BLaER1 (cell line): ENCODE data around the gene ELMOD2.
A peak's percentile ranks its signal among the peaks of the same experiment; 100 is the strongest.

Experiments used
- H3K27ac ChIP-seq: shearing (Covaris generic); formaldehyde crosslinking; 2 replicates; pipeline ENCODE4 v1.8.1; 2022
- H3K27me3 ChIP-seq: shearing (Covaris generic); formaldehyde crosslinking; 2 replicates; pipeline ENCODE4 v1.8.1; 2022
- H3K36me3 ChIP-seq: shearing (Covaris generic); formaldehyde crosslinking; 2 replicates; pipeline ENCODE4 v1.8.1; 2022
- H3K4me1 ChIP-seq: shearing (Covaris generic); formaldehyde crosslinking; 2 replicates; pipeline ENCODE4 v1.8.1; 2022
- H3K4me2 ChIP-seq: shearing (Covaris generic); formaldehyde crosslinking; 2 replicates; pipeline ENCODE4 v1.8.1; 2022
- H3K4me3 ChIP-seq: shearing (Covaris generic); formaldehyde crosslinking; 2 replicates; pipeline ENCODE4 v1.8.1; 2022
- H3K9ac ChIP-seq: shearing (Covaris generic); formaldehyde crosslinking; 2 replicates; pipeline ENCODE4 v1.8.1; 2022
- H3K9me3 ChIP-seq: shearing (Covaris generic); formaldehyde crosslinking; 2 replicates; pipeline ENCODE4 v1.8.1; 2022
- H4K20me1 ChIP-seq: shearing (Covaris generic); formaldehyde crosslinking; 2 replicates; pipeline ENCODE4 v1.8.1; 2022
- Cebpa-rat ChIP-seq: shearing (Covaris generic); IDR thresholded peaks from 2 replicates; pipeline ENCODE4 v1.8.1; 2022

Gene ELMOD2

DNA sequence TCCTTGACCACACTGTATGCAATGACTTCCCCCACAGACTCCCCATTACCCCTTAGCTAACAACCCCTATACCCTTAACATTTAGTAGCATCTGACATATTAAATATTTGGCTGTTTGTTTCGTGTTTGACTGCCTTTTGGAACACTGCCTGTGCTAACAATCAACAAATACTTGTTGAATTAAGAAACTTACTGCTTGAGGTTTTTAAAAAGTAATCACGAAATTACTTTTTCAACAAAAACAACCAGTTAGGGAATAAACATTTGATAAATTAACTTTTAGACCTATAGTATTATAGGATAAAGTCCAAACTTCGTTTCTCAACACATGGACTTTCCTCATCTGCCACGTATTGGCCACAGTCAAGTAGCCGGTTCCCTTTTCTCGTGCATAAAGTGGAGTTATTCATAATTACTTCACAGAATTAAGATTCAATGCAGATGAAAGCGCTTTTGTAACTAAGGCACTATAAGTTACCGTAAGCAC, 555 bp upstream of the ELMOD2 start:
- Histone ChIP-seq H3K36me3 (peaks cover 7% of the 10 kb centered on the region), H3K27ac (no peak overlapping the region), H3K4me3 (peak overlapping the region; percentile 83), H3K4me2 (peak overlapping the region; percentile 82), H3K9me3 (peaks cover 5% of the 10 kb centered on the region; the same call in 1 of the 2 replicates), H3K9ac (no peak overlapping the region; the same call in 1 of the 2 replicates), H3K4me1 (peaks cover 13% of the 10 kb centered on the region), H3K27me3 (no peaks in the 10 kb centered on the region), H4K20me1 (no peaks in the 10 kb centered on the region)
- no peak for TF ChIP-seq Cebpa-rat

DNA sequence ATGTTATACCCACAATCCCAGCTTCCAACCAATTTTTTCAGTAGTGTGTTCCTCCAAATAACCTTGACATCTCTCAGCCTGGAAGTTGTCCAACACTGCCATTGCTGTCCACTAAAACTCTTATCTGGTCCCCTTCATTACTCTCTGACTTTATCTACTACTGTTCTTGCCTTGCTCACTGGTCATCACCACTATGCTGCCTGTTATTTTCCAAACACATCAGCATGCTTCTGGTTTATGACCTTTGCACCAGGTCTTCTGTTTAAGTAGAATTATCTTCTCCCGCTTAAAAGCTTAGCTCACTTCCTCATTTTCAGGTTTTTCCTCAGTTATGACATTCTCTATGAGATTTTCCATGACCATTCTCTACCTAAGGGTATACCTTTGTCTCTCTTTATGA, 5.5 kb downstream of the ELMOD2 start:
- H3K27ac ChIP-seq, result no peak overlapping the region
- H3K4me1 ChIP-seq, result peaks cover 13% of the 10 kb centered on the region
- H4K20me1 ChIP-seq, result no peaks in the 10 kb centered on the region

DNA sequence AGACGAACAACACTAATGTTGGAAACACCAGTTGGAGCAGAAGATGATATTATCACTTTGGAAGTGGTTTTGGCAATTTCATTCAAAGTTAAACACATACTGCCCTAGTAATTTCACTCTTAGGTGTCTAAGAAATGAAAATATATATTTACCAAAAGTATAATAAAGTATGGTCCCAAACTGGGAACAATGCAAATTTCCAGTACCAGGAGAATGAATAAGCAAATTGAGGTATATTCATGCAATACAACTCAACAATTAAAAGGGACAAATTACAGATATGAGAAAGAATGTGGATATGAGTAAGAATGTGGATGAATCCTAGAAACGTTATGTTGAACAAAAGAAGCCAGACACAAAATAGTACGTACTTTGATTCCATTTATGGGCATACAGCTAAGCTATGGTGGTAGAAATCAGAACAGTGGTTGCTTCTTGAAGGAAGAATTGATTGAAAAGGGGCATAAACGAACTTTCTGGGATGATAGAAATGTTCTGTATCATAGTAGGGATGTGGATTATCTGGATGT, 10.0 kb downstream of the ELMOD2 start:
- Histone ChIP-seq H3K4me3 (no peak overlapping the region), H3K27ac (no peak overlapping the region), H3K9me3 (no peaks in the 10 kb centered on the region), H3K4me2 (no peak overlapping the region), H3K4me1 (no peaks in the 10 kb centered on the region), H3K27me3 (no peaks in the 10 kb centered on the region), H4K20me1 (no peaks in the 10 kb centered on the region), H3K36me3 (peaks cover 31% of the 10 kb centered on the region), H3K9ac (no peak overlapping the region)
- TF ChIP-seq Cebpa-rat, result no peak

More for the DNA sequence above, 5.5 kb downstream of the ELMOD2 start:
- Histone ChIP-seq H3K27me3 (no peaks in the 10 kb centered on the region), H3K9me3 (peaks cover 5% of the 10 kb centered on the region; the same call in 1 of the 2 replicates), H3K4me3 (no peak overlapping the region), H3K9ac (no peak overlapping the region), H3K4me2 (no peak overlapping the region), H3K36me3 (peaks cover 18% of the 10 kb centered on the region)
- TF ChIP-seq Cebpa-rat, result no peak

DNA sequence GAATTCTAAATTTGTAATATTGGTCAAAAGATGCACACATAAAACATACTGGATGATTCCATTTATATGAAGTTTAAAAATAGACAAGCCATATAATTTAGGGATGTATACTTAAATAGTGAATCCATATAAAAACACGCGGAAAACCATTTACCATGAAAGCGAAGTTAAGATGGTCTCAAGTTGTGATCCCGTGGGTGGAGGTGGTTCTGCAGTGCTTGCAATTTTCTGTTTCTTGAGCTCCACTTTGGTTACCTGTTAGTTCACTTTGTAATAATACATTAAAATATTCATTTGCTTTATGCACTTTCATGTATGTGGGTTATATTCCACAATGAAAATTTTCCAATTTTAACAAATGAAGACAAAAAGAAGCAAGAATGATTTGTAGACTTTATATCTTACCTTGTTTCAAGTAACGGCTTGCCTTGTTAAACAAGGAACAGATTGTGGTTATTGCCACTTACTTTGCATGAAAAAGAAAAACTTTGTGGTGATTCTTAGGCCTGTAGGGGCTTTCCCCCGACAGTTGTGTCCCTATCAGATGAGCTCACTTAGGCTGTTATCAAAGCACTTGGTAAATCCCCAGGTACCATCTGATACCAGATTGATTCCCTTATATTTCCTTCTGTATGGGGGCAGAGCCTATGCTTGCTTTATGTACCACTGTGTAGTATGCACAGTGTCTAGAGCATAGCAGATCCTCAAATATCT, 32.6 kb downstream of the ELMOD2 start:
- H4K20me1 ChIP-seq, result no peaks in the 10 kb centered on the region
- no peak overlapping the region for H3K9ac ChIP-seq
- no peak for TF ChIP-seq Cebpa-rat
- H3K27me3 ChIP-seq, result no peaks in the 10 kb centered on the region
- no peak overlapping the region for H3K4me2 ChIP-seq
- peaks cover 9% of the 10 kb centered on the region for H3K4me1 ChIP-seq
- H3K9me3 ChIP-seq, result no peaks in the 10 kb centered on the region
- H3K36me3 ChIP-seq, result no peaks in the 10 kb centered on the region
- no peak overlapping the region for H3K4me3 ChIP-seq
- no peak overlapping the region for H3K27ac ChIP-seq

- no peaks in the 10 kb centered on the region for H3K36me3 ChIP-seq
- H3K27ac ChIP-seq, result no peak overlapping the region
- no peak overlapping the region for H3K4me3 ChIP-seq
- no peak overlapping the region for H3K4me2 ChIP-seq
- no peaks in the 10 kb centered on the region for H3K9me3 ChIP-seq
- H3K4me1 ChIP-seq, result peaks cover 9% of the 10 kb centered on the region
- no peaks in the 10 kb centered on the region for H4K20me1 ChIP-seq
- H3K9ac ChIP-seq, result no peak overlapping the region
- TF ChIP-seq Cebpa-rat, result no peak
- no peaks in the 10 kb centered on the region for H3K27me3 ChIP-seq
Measured at GRCh38 chr4:140557831-140558435, 34.0 kb downstream of the ELMOD2 start.

GRCh38 chr4:140559696-140560095, 35.7 kb downstream of the ELMOD2 start:
- Histone ChIP-seq H3K4me2 (no peak overlapping the region), H3K4me3 (no peak overlapping the region), H3K27me3 (no peaks in the 10 kb centered on the region), H3K9ac (no peak overlapping the region), H3K27ac (no peak overlapping the region), H4K20me1 (no peaks in the 10 kb centered on the region), H3K9me3 (no peaks in the 10 kb centered on the region), H3K4me1 (peaks cover 9% of the 10 kb centered on the region), H3K36me3 (no peaks in the 10 kb centered on the region)
- no peak for TF ChIP-seq Cebpa-rat

GRCh38 chr4:140568507-140569306, 44.7 kb downstream of the ELMOD2 start, which contains the start of gene UCP1:
UCP1 (minus strand) TSS chr4:140568961; CDS start chr4:140568729, 232 bp downstream.
- H3K4me3 ChIP-seq, result no peak within 1 kb of the TSS
- H3K9ac ChIP-seq, result no peak within 1 kb of the TSS
- peaks cover 10% of the 10 kb centered on the region for H3K9me3 ChIP-seq
- H4K20me1 ChIP-seq, result no peaks in the 10 kb centered on the region
- H3K27ac ChIP-seq, result no peak within 1 kb of the TSS
- H3K4me1 ChIP-seq, result peaks cover 16% of the 10 kb centered on the region
- H3K4me2 ChIP-seq, result peak within 1 kb of the TSS; percentile 58
- no peaks in the 10 kb centered on the region for H3K36me3 ChIP-seq
- H3K27me3 ChIP-seq, result peaks cover 18% of the 10 kb centered on the region; the same call in 1 of the 2 replicates
- no peak for TF ChIP-seq Cebpa-rat

- Histone ChIP-seq H4K20me1 (no peaks in the 10 kb centered on the region), H3K9ac (no peak overlapping the region), H3K27me3 (peaks cover 18% of the 10 kb centered on the region; the same call in 1 of the 2 replicates), H3K4me2 (no peak overlapping the region), H3K4me3 (no peak overlapping the region), H3K9me3 (peaks cover 10% of the 10 kb centered on the region), H3K4me1 (peaks cover 16% of the 10 kb centered on the region), H3K36me3 (no peaks in the 10 kb centered on the region), H3K27ac (no peak overlapping the region)
- no peak for TF ChIP-seq Cebpa-rat
Measured at GRCh38 chr4:140569307-140569638, 45.3 kb downstream of the ELMOD2 start.

DNA sequence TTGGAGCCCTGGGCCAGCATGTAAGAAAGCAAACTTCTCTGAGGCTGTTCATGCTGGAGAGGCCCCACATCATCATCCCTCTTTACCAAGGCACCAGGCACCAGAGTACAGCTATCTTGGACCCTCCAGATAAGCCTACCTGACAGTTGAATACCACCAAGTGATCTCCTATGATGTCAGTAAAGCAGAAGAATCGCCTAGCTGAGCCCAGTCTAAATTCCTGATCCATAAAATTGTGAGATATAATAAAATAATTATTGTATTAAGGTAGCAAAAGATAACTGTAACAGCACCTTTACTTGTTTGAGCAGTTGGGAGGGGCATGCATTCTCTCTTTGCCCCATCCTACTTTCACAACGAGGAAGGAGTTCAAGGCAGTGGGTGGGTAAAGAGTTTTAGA, 47.7 kb downstream of the ELMOD2 start:
- TF ChIP-seq Cebpa-rat, result no peak
- Histone ChIP-seq H4K20me1 (no peaks in the 10 kb centered on the region), H3K4me2 (no peak overlapping the region), H3K27me3 (peaks cover 18% of the 10 kb centered on the region; the same call in 1 of the 2 replicates), H3K4me3 (no peak overlapping the region), H3K9me3 (peaks cover 10% of the 10 kb centered on the region), H3K36me3 (no peaks in the 10 kb centered on the region), H3K4me1 (peaks cover 15% of the 10 kb centered on the region), H3K9ac (no peak overlapping the region), H3K27ac (no peak overlapping the region)
